Ectodermal cell (in vitro differentiated cells): ENCODE results near the gene PDE3B. TPM values are rescaled to one million over a fixed set of nuclear protein-coding genes. Genes with fewer than 3 reads are reported as not detected.
"Not testable (repeated sequence)": the region's sequence is repeated elsewhere in the genome, so short reads cannot be mapped to it uniquely, and the experiment has no call there.

Source experiments
- H3K27ac ChIP-seq: 2 replicates; pipeline ENCODE4 v1.7.0; 2013; ENCODE audit warnings: mild to moderate bottlenecking, low read depth, low read length; ENCODE audit not compliant: insufficient read depth, poor library complexity, severe bottlenecking
- H3K27me3 ChIP-seq: 2 replicates; pipeline ENCODE4 v1.7.0; 2013; ENCODE audit warnings: mild to moderate bottlenecking, low read length; ENCODE audit not compliant: insufficient read depth, control insufficient read depth, poor library complexity, severe bottlenecking
- H3K36me3 ChIP-seq: one replicate; pipeline ENCODE4 v1.7.0; 2013; ENCODE audit warnings: low read length; ENCODE audit not compliant: control insufficient read depth, insufficient read depth
- H3K4me1 ChIP-seq: one replicate; pipeline ENCODE4 v1.7.0; 2013; ENCODE audit warnings: low read length; ENCODE audit not compliant: control insufficient read depth, insufficient read depth
- H3K4me3 ChIP-seq: 2 replicates; pipeline ENCODE4 v1.7.0; 2013; ENCODE audit warnings: low read depth, low read length, control low read depth; ENCODE audit not compliant: insufficient read depth
- H3K9me3 ChIP-seq: 2 replicates; pipeline ENCODE4 v1.7.0; 2013; ENCODE audit warnings: mild to moderate bottlenecking, low read length, moderate library complexity; ENCODE audit not compliant: control insufficient read depth
- WGBS, 2 experiments: methylation state at CpG; one replicate each; pipeline ENCODE4 v1.1.7; 2013; ENCODE audit warnings: missing lambda C conversion rate in 2 of 2; 5-methylcytosine and 5-hydroxymethylcytosine counted together
- polyA plus RNA-seq, 4 experiments: library from polyadenylated mRNA; stranded (reverse); fragments of 50-300 nt; gene quantifications; one replicate each; pipeline ENCODE4 v1.2.3, GENCODE V29; 2013

PDE3B gene
- 15.1 TPM for polyA plus RNA-seq (2013, experiment 1 of 4)
- polyA plus RNA-seq (2013, experiment 2 of 4), result 13.4 TPM
- 13.1 TPM for polyA plus RNA-seq (2013, experiment 3 of 4)
- 11.9 TPM for polyA plus RNA-seq (2013, experiment 4 of 4)

GRCh38 chr11:14643697-14644225 is at the start of gene PDE3B:
Gene PDE3B (plus strand): TSS chr11:14643804. CDS start chr11:14644076, 272 bp downstream.
- 0% methylated on average over 59 of the region's 59 CpGs for WGBS, 2 experiments
- H3K27me3 ChIP-seq, result peaks cover 36% of the 10 kb centered on the region
- peak within 1 kb of the TSS; percentile 78 for H3K27ac ChIP-seq
- peak within 1 kb of the TSS; percentile 69 for H3K4me3 ChIP-seq
- H3K4me1 ChIP-seq, result peaks cover 9% of the 10 kb centered on the region
- no peaks in the 10 kb centered on the region for H3K9me3 ChIP-seq
- no peaks in the 10 kb centered on the region for H3K36me3 ChIP-seq

- H3K4me1 ChIP-seq, H3K27ac ChIP-seq, H3K4me3 ChIP-seq, H3K27me3 ChIP-seq, H3K36me3 ChIP-seq, H3K9me3 ChIP-seq: not testable (repeated sequence)
- 70 to 90% methylated on average over 1 of the region's 1 CpG for WGBS, 2 experiments
These were observed 48.3 kb upstream of the PDE3B start for GRCh38 chr11:14595261-14595660.

GRCh38 chr11:14607713-14608112 is 35.9 kb upstream of the PDE3B start:
- Histone ChIP-seq H3K4me1 (no peaks in the 10 kb centered on the region), H3K27ac (no peak overlapping the region), H3K27me3 (no peaks in the 10 kb centered on the region), H3K36me3 (no peaks in the 10 kb centered on the region), H3K4me3 (no peak overlapping the region), H3K9me3 (no peaks in the 10 kb centered on the region)

- no peaks in the 10 kb centered on the region for H3K36me3 ChIP-seq
- no peak overlapping the region for H3K27ac ChIP-seq
- H3K9me3 ChIP-seq, result no peaks in the 10 kb centered on the region
- H3K4me3 ChIP-seq, result no peak overlapping the region
- 93 to 95% methylated on average over 1 of the region's 1 CpG for whole genome bisulfite sequencing, 2 experiments
- no peaks in the 10 kb centered on the region for H3K4me1 ChIP-seq
- H3K27me3 ChIP-seq, result no peaks in the 10 kb centered on the region
These were observed 33.7 kb upstream of the PDE3B start for GRCh38 chr11:14609902-14610301.

GRCh38 chr11:14611939-14612338 is 31.7 kb upstream of the PDE3B start:
- Histone ChIP-seq H3K27ac (no peak overlapping the region), H3K36me3 (no peaks in the 10 kb centered on the region), H3K4me1 (no peaks in the 10 kb centered on the region), H3K4me3 (no peak overlapping the region), H3K27me3 (no peaks in the 10 kb centered on the region), H3K9me3 (no peaks in the 10 kb centered on the region)

GRCh38 chr11:14612694-14613093 is 30.9 kb upstream of the PDE3B start:
- WGBS, 2 experiments, result 95 to 98% methylated on average over 2 of the region's 2 CpGs
- Histone ChIP-seq H3K4me3 (no peak overlapping the region), H3K9me3 (no peaks in the 10 kb centered on the region), H3K27me3 (no peaks in the 10 kb centered on the region), H3K27ac (no peak overlapping the region), H3K4me1 (no peaks in the 10 kb centered on the region), H3K36me3 (no peaks in the 10 kb centered on the region)

GRCh38 chr11:14614091-14614622 is 29.4 kb upstream of the PDE3B start:
- Histone ChIP-seq H3K4me3 (no peak overlapping the region), H3K9me3 (no peaks in the 10 kb centered on the region), H3K27me3 (no peaks in the 10 kb centered on the region), H3K36me3 (no peaks in the 10 kb centered on the region), H3K4me1 (no peaks in the 10 kb centered on the region), H3K27ac (no peak overlapping the region)
- 90 to 97% methylated on average over 2 of the region's 2 CpGs for WGBS, 2 experiments

GRCh38 chr11:14617241-14618027 is 26.2 kb upstream of the PDE3B start:
- no peaks in the 10 kb centered on the region for H3K36me3 ChIP-seq
- H3K27me3 ChIP-seq, result no peaks in the 10 kb centered on the region
- H3K27ac ChIP-seq, result no peak overlapping the region
- no peaks in the 10 kb centered on the region for H3K9me3 ChIP-seq
- 90 to 97% methylated on average over 1 to 2 of the region's 2 CpGs for WGBS, 2 experiments
- no peaks in the 10 kb centered on the region for H3K4me1 ChIP-seq
- no peak overlapping the region for H3K4me3 ChIP-seq

GRCh38 chr11:14618060-14618459 is 25.5 kb upstream of the PDE3B start:
- Histone ChIP-seq H3K4me3 (no peak overlapping the region), H3K27me3 (no peaks in the 10 kb centered on the region), H3K36me3 (no peaks in the 10 kb centered on the region), H3K4me1 (no peaks in the 10 kb centered on the region), H3K9me3 (no peaks in the 10 kb centered on the region), H3K27ac (no peak overlapping the region)
- WGBS, 2 experiments, result 97 to 100% methylated on average over 1 to 2 of the region's 2 CpGs

- no peak overlapping the region for H3K4me3 ChIP-seq
- no peaks in the 10 kb centered on the region for H3K36me3 ChIP-seq
- H3K27ac ChIP-seq, result no peak overlapping the region
- H3K27me3 ChIP-seq, result no peaks in the 10 kb centered on the region
- no peaks in the 10 kb centered on the region for H3K9me3 ChIP-seq
- no peaks in the 10 kb centered on the region for H3K4me1 ChIP-seq
- 93 to 95% methylated on average over 2 to 3 of the region's 4 CpGs for WGBS, 2 experiments
These were observed 23.7 kb upstream of the PDE3B start for GRCh38 chr11:14619603-14620531.
